Osteoblast (primary cell): ENCODE results near the gene IMMP1L. TPM values are rescaled to one million over a fixed set of nuclear protein-coding genes. Genes with fewer than 3 reads are reported as not detected.

Experiments used
- DNase-seq: peaks from one replicate; pipeline ENCODE4 v3.0.0; 2011; ENCODE audit warnings: low spot score, mixed read lengths; ENCODE audit not compliant: insufficient read length; ENCODE audit errors: missing footprints
- H2AFZ ChIP-seq: 2 replicates; pipeline ENCODE4 v1.6.0; 2011; ENCODE audit warnings: mild to moderate bottlenecking, low read length
- H3K27ac ChIP-seq: 2 replicates; pipeline ENCODE4 v1.5.1; 2011; ENCODE audit warnings: mild to moderate bottlenecking, low read depth, low read length, moderate library complexity
- H3K27me3 ChIP-seq: 2 replicates; pipeline ENCODE4 v1.6.0; 2012; ENCODE audit warnings: mild to moderate bottlenecking, control low read depth, inconsistent platforms, low read length, moderate library complexity; ENCODE audit not compliant: insufficient read depth
- H3K36me3 ChIP-seq: 2 replicates; pipeline ENCODE4 v1.5.1; 2011; ENCODE audit warnings: mild to moderate bottlenecking, low read length, control low read depth, moderate library complexity; ENCODE audit not compliant: insufficient read depth
- H3K4me1 ChIP-seq: 2 replicates; pipeline ENCODE4 v1.5.1; 2011; ENCODE audit warnings: mild to moderate bottlenecking, low read length, control low read depth, moderate library complexity; ENCODE audit not compliant: insufficient read depth
- H3K4me2 ChIP-seq: 2 replicates; pipeline ENCODE4 v1.6.0; 2011; ENCODE audit warnings: mild to moderate bottlenecking, low read length; ENCODE audit not compliant: insufficient read depth
- H3K4me3 ChIP-seq: fragments of 200-600 bp; sonication (generic); 3 replicates; pipeline ENCODE4 v1.5.1; 2012; ENCODE audit warnings: mild to moderate bottlenecking, low read length, inconsistent platforms; ENCODE audit not compliant: insufficient read depth
- H3K79me2 ChIP-seq: 2 replicates; pipeline ENCODE4 v1.6.0; 2012; ENCODE audit warnings: mild to moderate bottlenecking, low read length, control low read depth, inconsistent platforms; ENCODE audit not compliant: insufficient read depth
- H3K9me3 ChIP-seq: 2 replicates; pipeline ENCODE4 v1.5.1; 2011; ENCODE audit warnings: low read depth, low read length, control low read depth
- H4K20me1 ChIP-seq: 2 replicates; pipeline ENCODE4 v1.6.0; 2012; ENCODE audit warnings: mild to moderate bottlenecking, low read length, control low read depth; ENCODE audit not compliant: insufficient read depth
- total RNA-seq: library from RNA; depleted of rRNA; stranded (reverse); fragments of >200 nt; gene quantifications from 2 replicates; pipeline ENCODE4 v1.2.3, GENCODE V29; 2012
- TF ChIP-seq, protein P1 (sequence below): IDR thresholded peaks from 2 replicates; pipeline ENCODE4 v1.5.1; 2011; ENCODE audit warnings: mild to moderate bottlenecking, low read depth, low read length, moderate library complexity; ENCODE audit errors: extremely low read depth

Gene IMMP1L
- total RNA-seq, 1 donor: 8.7 TPM

DNA sequence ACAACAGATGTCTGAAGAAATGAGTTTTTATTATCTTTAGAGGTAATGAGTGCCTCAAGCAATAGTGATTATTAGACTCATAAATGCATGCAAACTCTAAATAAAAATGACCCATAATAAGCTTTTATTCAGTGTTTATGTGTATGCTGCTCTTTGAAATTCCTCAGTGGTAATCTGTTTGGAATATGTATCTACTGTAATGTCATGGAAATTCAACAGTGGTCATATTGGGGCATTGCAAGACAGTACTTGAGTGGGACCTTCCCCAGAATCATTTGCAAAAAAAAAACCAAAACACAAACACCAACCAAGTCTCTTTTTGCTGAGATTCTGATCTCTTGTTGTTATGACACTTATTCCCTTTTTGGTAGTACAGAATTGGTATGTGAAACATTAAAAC lies 104.8 kb downstream of the IMMP1L start:
- no peak for DNase-seq

DNA sequence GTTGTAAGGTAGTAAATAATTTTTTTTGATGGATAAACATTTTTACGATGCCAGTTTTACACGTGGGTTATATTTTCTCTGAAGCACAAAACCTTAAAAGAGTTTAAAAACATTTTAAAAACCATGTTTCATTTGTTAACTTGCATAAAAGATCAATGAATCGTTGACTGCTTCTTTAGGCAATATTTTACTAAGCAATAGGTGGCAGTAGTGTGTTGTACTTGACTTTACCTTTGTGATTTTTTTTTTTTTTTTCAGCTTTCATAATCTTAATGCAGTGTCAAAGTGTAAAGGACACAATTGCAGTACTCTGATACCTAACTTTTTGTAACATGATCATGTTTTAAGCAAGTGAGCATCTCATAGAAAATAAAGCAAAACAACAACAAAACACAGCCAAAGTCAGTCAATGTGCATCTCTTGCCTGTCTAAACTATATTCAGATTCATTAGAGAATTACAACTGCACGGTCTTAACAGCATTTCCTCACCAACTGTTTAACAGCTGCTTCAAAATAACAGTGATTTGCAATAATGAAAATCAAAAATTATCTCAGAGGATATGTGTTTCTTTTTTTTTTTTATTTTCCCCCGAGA lies 112.1 kb downstream of the IMMP1L start:
- TF ChIP-seq, protein P1, sequence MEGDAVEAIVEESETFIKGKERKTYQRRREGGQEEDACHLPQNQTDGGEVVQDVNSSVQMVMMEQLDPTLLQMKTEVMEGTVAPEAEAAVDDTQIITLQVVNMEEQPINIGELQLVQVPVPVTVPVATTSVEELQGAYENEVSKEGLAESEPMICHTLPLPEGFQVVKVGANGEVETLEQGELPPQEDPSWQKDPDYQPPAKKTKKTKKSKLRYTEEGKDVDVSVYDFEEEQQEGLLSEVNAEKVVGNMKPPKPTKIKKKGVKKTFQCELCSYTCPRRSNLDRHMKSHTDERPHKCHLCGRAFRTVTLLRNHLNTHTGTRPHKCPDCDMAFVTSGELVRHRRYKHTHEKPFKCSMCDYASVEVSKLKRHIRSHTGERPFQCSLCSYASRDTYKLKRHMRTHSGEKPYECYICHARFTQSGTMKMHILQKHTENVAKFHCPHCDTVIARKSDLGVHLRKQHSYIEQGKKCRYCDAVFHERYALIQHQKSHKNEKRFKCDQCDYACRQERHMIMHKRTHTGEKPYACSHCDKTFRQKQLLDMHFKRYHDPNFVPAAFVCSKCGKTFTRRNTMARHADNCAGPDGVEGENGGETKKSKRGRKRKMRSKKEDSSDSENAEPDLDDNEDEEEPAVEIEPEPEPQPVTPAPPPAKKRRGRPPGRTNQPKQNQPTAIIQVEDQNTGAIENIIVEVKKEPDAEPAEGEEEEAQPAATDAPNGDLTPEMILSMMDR: peak; percentile 73
- peaks cover 3% of the 10 kb centered on the region for H4K20me1 ChIP-seq
- H3K79me2 ChIP-seq: no peaks in the 10 kb centered on the region
- H3K27me3 ChIP-seq: no peaks in the 10 kb centered on the region
- no peak overlapping the region for H3K4me2 ChIP-seq
- H3K27ac ChIP-seq: no peak overlapping the region
- H3K4me1 ChIP-seq: no peaks in the 10 kb centered on the region
- H3K4me3 ChIP-seq: no peak overlapping the region
- H2AFZ ChIP-seq: no peak overlapping the region
- no peak for DNase-seq
- no peaks in the 10 kb centered on the region for H3K9me3 ChIP-seq
- no peaks in the 10 kb centered on the region for H3K36me3 ChIP-seq

More for the DNA sequence above, 104.8 kb downstream of the IMMP1L start:
- no peaks in the 10 kb centered on the region for H3K9me3 ChIP-seq
- H3K27ac ChIP-seq: no peak overlapping the region
- H3K4me2 ChIP-seq: no peak overlapping the region
- no peaks in the 10 kb centered on the region for H3K36me3 ChIP-seq
- H3K4me1 ChIP-seq: peaks cover 9% of the 10 kb centered on the region
- no peaks in the 10 kb centered on the region for H3K27me3 ChIP-seq
- H2AFZ ChIP-seq: no peak overlapping the region
- no peak overlapping the region for H3K4me3 ChIP-seq
- H3K79me2 ChIP-seq: no peaks in the 10 kb centered on the region
- TF ChIP-seq, protein P1: no peak
- no peaks in the 10 kb centered on the region for H4K20me1 ChIP-seq

DNA sequence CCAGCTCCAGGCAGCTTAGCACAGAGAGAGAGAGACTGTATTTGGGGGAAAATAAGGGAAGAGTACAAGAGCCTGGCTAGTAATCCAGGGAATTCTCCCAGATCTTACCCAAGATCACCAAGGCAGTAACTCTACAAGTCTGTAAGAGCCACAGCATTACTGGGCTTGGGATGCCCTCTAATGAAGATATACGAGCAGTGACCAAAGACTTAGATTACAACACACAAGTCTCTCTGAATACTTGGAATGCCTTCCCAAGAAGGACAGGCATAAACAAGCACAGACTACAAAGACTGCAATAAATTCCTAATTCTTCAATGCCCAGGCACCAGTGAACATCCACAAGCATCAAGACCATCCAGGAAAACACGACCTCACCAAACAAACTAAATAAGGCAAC lies 122.0 kb downstream of the IMMP1L start:
- Histone ChIP-seq H3K27ac (no peak overlapping the region), H2AFZ (no peak overlapping the region), H3K4me3 (no peak overlapping the region), H4K20me1 (peaks cover 2% of the 10 kb centered on the region), H3K79me2 (peaks cover 2% of the 10 kb centered on the region), H3K4me2 (no peak overlapping the region), H3K4me1 (no peaks in the 10 kb centered on the region), H3K27me3 (no peaks in the 10 kb centered on the region), H3K9me3 (no peaks in the 10 kb centered on the region), H3K36me3 (no peaks in the 10 kb centered on the region)
- no peak for DNase-seq
- TF ChIP-seq, protein P1: no peak

DNA sequence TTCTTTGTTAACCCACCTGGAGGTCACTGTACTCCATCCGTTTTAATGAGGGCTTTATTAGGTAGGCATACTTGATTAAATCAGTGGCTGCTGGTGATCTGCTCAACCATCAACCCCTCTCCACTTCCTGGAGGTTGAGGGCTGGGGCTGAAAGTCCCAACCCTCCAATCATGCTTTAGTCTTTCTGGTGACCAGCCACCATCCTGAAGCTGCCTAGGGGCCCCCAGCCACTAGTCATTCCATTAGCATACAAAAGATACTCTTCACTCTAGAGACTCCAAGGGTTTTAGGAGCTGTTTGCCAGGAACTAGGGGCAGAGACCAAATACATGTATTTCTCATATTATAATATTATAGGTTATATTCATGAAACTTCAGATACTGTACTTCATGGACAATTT lies 126.3 kb downstream of the IMMP1L start:
- no peaks in the 10 kb centered on the region for H3K27me3 ChIP-seq
- DNase-seq: no peak
- H3K9me3 ChIP-seq: no peaks in the 10 kb centered on the region
- no peak overlapping the region for H3K4me2 ChIP-seq
- TF ChIP-seq, protein P1: no peak
- no peaks in the 10 kb centered on the region for H3K4me1 ChIP-seq
- peaks cover 2% of the 10 kb centered on the region for H4K20me1 ChIP-seq
- no peak overlapping the region for H2AFZ ChIP-seq
- no peak overlapping the region for H3K27ac ChIP-seq
- H3K36me3 ChIP-seq: no peaks in the 10 kb centered on the region
- H3K4me3 ChIP-seq: no peak overlapping the region
- H3K79me2 ChIP-seq: peaks cover 2% of the 10 kb centered on the region

Other genes with a start within 250 kb of the IMMP1L start
- 1.1 and 2.4 TPM in 2 replicates for gene DCDC1, start 139.9 kb downstream of the IMMP1L start, total RNA-seq
- gene DNAJC24, start 139.8 kb downstream of the IMMP1L start, total RNA-seq: 23.9 and 31.8 TPM in 2 replicates
- gene ELP4, start 145 bp upstream of the IMMP1L start, total RNA-seq: 16.3 and 20.3 TPM in 2 replicates